GM12865 (cell line): ENCODE data around the gene CES4A.

Source experiments
- DNase-seq: peaks from one replicate; pipeline ENCODE4 v3.0.0; 2010; ENCODE audit warnings: low read depth
- H3K4me3 ChIP-seq: 2 replicates; pipeline ENCODE4 v1.5.1; 2011; ENCODE audit warnings: mild to moderate bottlenecking, low read depth, low read length, control low read depth
- TF ChIP-seq, protein P1 (sequence below): IDR thresholded peaks from 2 replicates; pipeline ENCODE4 v1.5.1; 2011; ENCODE audit warnings: low read length, control low read depth, low read depth, inconsistent platforms; ENCODE audit not compliant: insufficient read depth; ENCODE audit errors: missing control alignments

CES4A gene

GRCh38 chr16:66958857-66959703 lies 29.3 kb upstream of the CES4A start:
- TF ChIP-seq, protein P1, sequence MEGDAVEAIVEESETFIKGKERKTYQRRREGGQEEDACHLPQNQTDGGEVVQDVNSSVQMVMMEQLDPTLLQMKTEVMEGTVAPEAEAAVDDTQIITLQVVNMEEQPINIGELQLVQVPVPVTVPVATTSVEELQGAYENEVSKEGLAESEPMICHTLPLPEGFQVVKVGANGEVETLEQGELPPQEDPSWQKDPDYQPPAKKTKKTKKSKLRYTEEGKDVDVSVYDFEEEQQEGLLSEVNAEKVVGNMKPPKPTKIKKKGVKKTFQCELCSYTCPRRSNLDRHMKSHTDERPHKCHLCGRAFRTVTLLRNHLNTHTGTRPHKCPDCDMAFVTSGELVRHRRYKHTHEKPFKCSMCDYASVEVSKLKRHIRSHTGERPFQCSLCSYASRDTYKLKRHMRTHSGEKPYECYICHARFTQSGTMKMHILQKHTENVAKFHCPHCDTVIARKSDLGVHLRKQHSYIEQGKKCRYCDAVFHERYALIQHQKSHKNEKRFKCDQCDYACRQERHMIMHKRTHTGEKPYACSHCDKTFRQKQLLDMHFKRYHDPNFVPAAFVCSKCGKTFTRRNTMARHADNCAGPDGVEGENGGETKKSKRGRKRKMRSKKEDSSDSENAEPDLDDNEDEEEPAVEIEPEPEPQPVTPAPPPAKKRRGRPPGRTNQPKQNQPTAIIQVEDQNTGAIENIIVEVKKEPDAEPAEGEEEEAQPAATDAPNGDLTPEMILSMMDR, result no peak
- no peak for DNase-seq
- H3K4me3 ChIP-seq, result no peak overlapping the region

DNA sequence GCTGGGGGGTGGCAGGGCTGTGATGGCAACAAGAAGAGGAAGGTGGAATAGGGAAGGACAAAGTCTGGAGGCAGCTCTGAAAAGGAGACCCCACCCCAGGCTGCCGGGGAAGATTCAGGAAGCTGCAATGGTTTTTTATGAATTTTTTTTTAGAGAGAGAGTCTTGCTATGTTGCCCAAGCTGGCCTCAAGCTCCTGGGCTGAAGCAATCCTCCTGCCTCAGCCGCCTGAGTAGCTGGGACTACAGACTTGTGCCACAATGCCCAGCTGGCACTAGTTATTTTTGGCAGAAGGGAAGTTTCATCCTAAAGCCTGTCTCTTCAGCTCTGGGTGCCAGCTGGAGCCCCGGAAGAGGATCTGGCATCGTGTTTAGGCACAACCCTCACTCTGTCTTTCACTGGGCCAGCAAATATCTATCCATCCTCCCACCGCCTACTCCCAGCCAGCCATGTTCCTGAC lies 28.7 kb upstream of the CES4A start:
- TF ChIP-seq, protein P1, result no peak
- H3K4me3 ChIP-seq, result no peak overlapping the region
- DNase-seq, result no peak

DNA sequence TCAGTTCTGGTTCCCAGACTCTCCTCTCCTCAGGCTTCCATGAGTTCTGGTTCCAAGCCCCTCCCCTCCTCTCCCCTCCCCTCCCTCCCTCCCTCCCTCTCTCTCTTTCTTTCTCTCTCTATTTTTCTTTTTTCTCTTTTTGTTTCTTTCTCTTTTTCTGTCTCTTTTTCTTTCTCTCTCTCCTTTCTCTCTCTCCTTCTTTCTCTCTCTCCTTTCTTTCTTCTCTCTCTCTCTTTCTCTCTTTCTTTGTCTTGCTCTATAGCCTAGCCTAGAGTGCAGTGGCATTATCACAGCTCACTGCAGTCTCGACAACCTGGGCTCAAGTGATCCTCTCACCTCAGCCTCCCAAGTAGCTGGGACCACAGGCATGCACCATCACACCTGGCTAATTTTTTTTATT lies 28.1 kb upstream of the CES4A start:
- DNase-seq, result no peak
- TF ChIP-seq, protein P1, result no peak
- H3K4me3 ChIP-seq, result no peak overlapping the region

DNA sequence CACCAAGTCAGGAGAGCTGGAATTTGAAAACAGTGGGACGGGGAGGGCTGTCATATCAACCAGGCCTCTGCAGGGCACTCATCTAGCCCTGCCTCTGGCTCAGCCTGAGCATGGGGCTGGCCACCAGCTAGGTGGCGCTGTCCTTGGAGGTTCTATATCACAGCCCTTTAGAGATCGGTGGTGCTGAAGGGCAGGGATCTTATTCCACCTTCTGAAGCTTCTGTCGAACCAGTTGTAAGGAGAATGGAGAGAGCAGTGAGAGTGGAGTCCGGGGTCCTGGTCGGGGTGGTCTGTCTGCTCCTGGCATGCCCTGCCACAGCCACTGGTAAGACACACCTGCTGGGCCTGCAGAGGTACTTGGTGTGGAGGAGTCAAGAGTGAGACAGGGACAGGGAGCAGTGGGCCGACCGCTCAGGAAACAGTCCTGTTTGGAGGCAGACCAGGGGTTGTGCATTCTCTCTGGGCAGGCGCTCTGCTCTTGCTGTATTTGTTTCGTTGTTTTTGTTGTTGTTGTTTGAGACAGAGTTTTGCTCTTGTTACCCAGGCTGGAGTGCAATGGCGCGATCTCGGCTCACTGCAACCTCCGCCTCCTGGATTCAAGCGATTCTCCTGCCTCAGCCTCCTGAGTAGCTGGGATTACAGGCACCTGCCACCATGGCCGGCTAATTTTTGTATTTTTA lies 27.2 kb upstream of the CES4A start, which contains the start of gene CES3:
TSS of gene CES3 (plus strand) at position 202 of the 680 bp plus-strand sequence. CDS start at position 244, 42 bp downstream.
- DNase-seq, result peak; percentile 80
- H3K4me3 ChIP-seq, result no peak within 1 kb of the TSS
- TF ChIP-seq, protein P1, result peak; percentile 85

- no peak for DNase-seq
- no peak overlapping the region for H3K4me3 ChIP-seq
- TF ChIP-seq, protein P1, result no peak
These were observed 26.5 kb upstream of the CES4A start for GRCh38 chr16:66961914-66962313.

DNA sequence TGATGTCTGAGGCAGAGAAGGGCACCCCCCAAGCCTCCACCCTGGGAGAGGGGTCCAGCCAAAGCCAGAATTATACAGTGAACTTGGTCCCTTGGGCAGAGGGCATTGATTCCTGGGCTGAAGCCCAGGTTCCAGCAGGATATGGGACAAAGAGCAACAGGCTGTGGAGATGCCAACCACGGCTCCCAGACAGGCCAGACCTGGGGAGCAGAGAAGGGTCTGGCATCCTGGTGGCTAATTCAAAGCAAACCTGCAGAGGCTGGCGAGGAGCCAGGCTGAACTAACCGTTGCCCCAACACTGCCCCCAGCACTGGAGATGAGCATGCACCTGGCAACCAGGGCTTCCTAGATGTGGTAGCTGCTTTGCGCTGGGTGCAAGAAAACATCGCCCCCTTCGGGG lies 24.3 kb upstream of the CES4A start:
- H3K4me3 ChIP-seq, result no peak overlapping the region
- TF ChIP-seq, protein P1, result no peak
- no peak for DNase-seq

DNA sequence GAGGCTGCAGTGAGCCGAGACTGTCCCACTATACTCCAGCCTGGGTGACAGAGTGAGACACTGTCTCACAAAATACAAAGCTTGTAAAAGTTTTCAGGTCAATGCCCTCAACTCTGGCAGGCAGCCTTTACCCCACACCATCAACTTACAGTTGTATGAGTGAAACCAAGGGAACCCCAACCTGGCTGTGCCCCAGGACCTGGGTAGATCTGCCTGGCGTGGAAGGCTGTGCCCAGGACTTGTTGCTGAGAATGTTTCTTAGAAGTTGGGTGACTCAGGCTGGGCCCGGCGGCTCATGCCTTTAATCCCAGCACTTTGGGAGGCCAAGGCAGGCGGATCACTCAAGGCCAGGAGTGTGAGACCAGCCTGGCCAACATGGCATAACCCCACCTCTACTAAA lies 19.5 kb upstream of the CES4A start:
- no peak overlapping the region for H3K4me3 ChIP-seq
- no peak for DNase-seq
- TF ChIP-seq, protein P1, result no peak
